Sigmoid colon (tissue), 7 donors: ENCODE data around the gene CC2D2A. TPM values are rescaled to one million over a fixed set of nuclear protein-coding genes. Genes with fewer than 3 reads are reported as not detected.

ENCODE experiments used
- DNase-seq: peaks from one replicate; pipeline ENCODE4 v3.0.0-alpha.2; 2019
- H3K27ac ChIP-seq, 4 donors: fragments of 200-600 bp; sonication (generic); one replicate each; pipeline ENCODE4 v1.5.1; 2016 to 2019; ENCODE audit warnings: mild to moderate bottlenecking in 1 of 4
- H3K27me3 ChIP-seq, 3 donors: fragments of 200-600 bp; sonication (generic); one replicate each; pipeline ENCODE4 v1.5.1; 2019; ENCODE audit warnings: mild to moderate bottlenecking in 1 of 3
- H3K36me3 ChIP-seq, 4 donors: fragments of 200-600 bp; sonication (generic); one replicate each; pipeline ENCODE4 v1.5.1; 2016 to 2019
- H3K4me1 ChIP-seq, 4 donors: fragments of 200-600 bp; sonication (generic); one replicate each; pipeline ENCODE4 v1.5.1; 2017 to 2019
- H3K4me3 ChIP-seq, 4 donors: fragments of 200-600 bp; sonication (generic); one replicate each; pipeline ENCODE4 v1.5.1; 2017 to 2019; ENCODE audit warnings: mild to moderate bottlenecking in 2 of 4, moderate library complexity in 1 of 4
- H3K9me3 ChIP-seq, 4 donors: fragments of 200-600 bp in 3 of 4; sonication (generic) in 3 of 4; one replicate each; pipeline versions ENCODE4 v1.5.1 to v1.6.1; 2013 to 2019
- EP300 ChIP-seq, 4 donors: sonication (generic); formaldehyde crosslinking; IDR thresholded peaks; one replicate each; pipeline ENCODE4 v1.6.1; 2017; ENCODE audit warnings: antibody characterized with exemption in 4 of 4
- POLR2A ChIP-seq, 2 donors: fragments of 450-650 bp; IDR thresholded peaks; one replicate each; pipeline ENCODE4 v1.6.1; 2016; ENCODE audit warnings: antibody characterized with exemption in 2 of 2, mild to moderate bottlenecking in 2 of 2, moderate library complexity in 2 of 2
- POLR2AphosphoS5 ChIP-seq, 4 donors: sonication (generic); formaldehyde crosslinking; IDR thresholded peaks; one replicate each; pipeline ENCODE4 v1.6.1; 2017; ENCODE audit warnings: antibody characterized with exemption in 4 of 4
- WGBS, 2 donors: extraction: QIAGEN DNeasy Blood & Tissue Kit; methylation state at CpG; one replicate each; pipeline ENCODE4 v1.1.7; 2013; 5-methylcytosine and 5-hydroxymethylcytosine counted together
- intact Hi-C: fragments of 100-400 bp; cut with DNase I; formaldehyde crosslinking; loops from one replicate; pipeline ENCODE4 v1.15.1; 2023
- polyA plus RNA-seq, 3 donors: library from polyadenylated mRNA; stranded (reverse); fragments of 200-250 nt; gene quantifications; one replicate each; pipeline ENCODE4 v1.2.3, GENCODE V29; 2013
- total RNA-seq, 4 donors: library from RNA; depleted of rRNA; stranded (reverse); fragments of >200 nt; gene quantifications; one replicate each; pipeline ENCODE4 v1.1.0, GENCODE V29; 2016
- TF ChIP-seq, protein P1 (sequence below), 4 experiments: fragments of 450-650 bp in 3 of 4; fragments of 200-600 bp in 1 of 4; IDR thresholded peaks; one replicate each; pipeline ENCODE4 v1.5.1; 2016 to 2019; ENCODE audit warnings: antibody characterized with exemption in 4 of 4, mild to moderate bottlenecking in 3 of 4, moderate library complexity in 2 of 4
- donor health status: healthy with polysubstance abuse.
- donor health status: Bipolar disorder and iron deficiency.
- donor health status: healthy.

CC2D2A gene
- total and polyA plus RNA-seq, 7 donors: 2.5 to 113 (median 41.0) TPM

DNA sequence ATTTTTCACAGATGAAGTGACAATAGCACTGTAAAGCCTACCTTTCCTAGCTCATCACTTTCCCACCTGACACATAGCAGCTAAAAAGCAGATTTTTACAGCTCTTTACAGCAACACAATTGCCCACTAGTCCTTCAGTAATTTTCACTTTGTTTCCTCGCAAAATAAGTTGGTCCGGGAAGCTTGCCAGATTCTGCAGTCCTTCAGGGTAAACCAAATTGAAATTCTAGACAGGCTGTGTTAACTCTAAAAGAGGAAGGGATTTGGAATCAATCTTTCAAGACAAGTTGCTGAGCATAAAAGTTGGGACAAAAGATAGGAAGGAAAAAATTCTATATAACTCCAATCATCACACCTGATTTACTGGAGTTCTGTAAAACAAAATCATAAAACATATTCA lies 33.2 kb upstream of the CC2D2A start:
- intact Hi-C loops: no loop called here
- Histone ChIP-seq H3K9me3 (no peaks in the 10 kb centered on the region), H3K4me1 (peaks cover 0 to 13% (median 7%) of the 10 kb centered on the region in 4 donors), H3K36me3 (no peaks in the 10 kb centered on the region), H3K27ac (no peak overlapping the region), H3K4me3 (no peak overlapping the region), H3K27me3 (no peaks in the 10 kb centered on the region)
- WGBS, 2 donors: 4 to 25% methylated on average over 2 of the region's 2 CpGs
- DNase-seq: no peak
- TF ChIP-seq POLR2A (IDR thresholded peaks at IDR 0.05) (no peak), POLR2AphosphoS5 (IDR thresholded peaks at IDR 0.05) (no peak), EP300 (IDR thresholded peaks at IDR 0.05) (no peak)
- TF ChIP-seq, protein P1, sequence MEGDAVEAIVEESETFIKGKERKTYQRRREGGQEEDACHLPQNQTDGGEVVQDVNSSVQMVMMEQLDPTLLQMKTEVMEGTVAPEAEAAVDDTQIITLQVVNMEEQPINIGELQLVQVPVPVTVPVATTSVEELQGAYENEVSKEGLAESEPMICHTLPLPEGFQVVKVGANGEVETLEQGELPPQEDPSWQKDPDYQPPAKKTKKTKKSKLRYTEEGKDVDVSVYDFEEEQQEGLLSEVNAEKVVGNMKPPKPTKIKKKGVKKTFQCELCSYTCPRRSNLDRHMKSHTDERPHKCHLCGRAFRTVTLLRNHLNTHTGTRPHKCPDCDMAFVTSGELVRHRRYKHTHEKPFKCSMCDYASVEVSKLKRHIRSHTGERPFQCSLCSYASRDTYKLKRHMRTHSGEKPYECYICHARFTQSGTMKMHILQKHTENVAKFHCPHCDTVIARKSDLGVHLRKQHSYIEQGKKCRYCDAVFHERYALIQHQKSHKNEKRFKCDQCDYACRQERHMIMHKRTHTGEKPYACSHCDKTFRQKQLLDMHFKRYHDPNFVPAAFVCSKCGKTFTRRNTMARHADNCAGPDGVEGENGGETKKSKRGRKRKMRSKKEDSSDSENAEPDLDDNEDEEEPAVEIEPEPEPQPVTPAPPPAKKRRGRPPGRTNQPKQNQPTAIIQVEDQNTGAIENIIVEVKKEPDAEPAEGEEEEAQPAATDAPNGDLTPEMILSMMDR (IDR thresholded peaks at IDR 0.05): no peak

DNA sequence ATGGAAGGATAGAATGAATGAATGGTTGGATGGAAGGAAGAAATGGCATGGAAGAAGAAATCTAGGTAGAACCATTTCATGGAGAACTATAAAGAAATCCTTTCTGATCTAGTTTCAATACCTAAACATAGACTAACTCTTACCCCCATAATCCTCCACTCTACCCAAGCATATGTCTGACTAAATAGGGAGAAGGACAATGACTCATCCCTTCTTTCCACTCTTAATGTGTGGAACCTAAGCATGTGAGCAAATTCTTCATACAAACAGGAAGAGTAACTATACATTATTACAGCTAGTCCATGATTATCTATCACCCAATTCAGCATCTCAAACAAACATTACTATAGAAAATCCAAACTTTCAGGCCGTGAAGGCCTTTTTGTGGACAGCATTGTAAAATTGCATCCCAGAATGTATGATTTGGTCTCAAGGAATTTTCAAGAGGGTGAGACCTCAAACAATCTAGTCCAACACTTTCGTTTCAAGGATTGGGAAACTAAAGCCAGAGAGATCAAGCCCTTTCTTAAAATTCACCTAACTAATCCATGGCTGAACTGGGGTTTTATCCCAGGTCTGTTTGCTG lies 30.6 kb upstream of the CC2D2A start:
- WGBS, 2 donors: 62 to 72% methylated on average over 2 of the region's 2 CpGs
- DNase-seq: no peak
- intact Hi-C loops: no loop called here
- no peak overlapping the region for H3K27ac ChIP-seq
- no peak overlapping the region for H3K4me3 ChIP-seq
- no peaks in the 10 kb centered on the region for H3K27me3 ChIP-seq
- no peaks in the 10 kb centered on the region for H3K9me3 ChIP-seq
- TF ChIP-seq POLR2AphosphoS5 (IDR thresholded peaks at IDR 0.05) (no peak), EP300 (IDR thresholded peaks at IDR 0.05) (no peak), POLR2A (IDR thresholded peaks at IDR 0.05) (no peak)
- TF ChIP-seq, protein P1 (IDR thresholded peaks at IDR 0.05): no peak
- H3K4me1 ChIP-seq: peaks cover 0 to 23% (median 14%) of the 10 kb centered on the region in 4 donors
- H3K36me3 ChIP-seq: peaks cover 0 to 4% (median 0%) of the 10 kb centered on the region in 4 donors

DNA sequence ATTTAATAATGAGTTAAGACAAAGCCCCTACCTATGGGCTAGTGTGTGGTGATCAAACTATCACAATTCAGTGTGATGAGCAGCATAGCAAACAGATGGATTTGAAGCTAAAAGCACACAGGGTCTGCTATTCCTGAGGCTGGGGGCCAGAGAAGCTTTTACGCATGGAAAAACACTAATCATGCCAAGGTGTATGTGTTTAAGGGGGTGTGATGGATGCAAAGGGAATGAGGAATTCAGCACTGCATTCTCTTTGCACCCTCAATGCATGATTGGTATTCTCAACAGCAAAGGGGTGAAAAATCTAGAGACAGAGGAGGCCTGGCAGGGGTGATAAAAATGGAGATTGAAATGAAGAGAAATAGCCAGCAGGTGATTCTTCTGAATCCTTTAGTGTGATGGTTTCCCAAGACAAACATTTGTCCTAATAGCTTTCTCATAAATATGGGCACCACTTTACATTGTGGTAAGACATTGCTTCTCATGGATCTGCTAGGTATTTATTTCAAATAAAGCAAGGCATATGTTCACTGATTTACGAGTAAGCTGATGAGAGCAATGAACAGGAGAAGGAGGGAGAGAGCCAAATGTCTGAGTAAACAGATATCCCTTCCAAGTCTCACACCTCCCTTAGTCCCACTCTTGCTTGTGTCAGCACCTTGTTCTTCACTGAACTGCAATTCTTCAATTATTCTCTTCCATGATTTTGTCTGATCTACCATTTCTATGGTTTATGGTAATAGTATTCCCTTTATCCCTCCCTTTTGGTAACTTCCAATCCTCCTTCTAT lies 26.1 kb upstream of the CC2D2A start:
- no peak for DNase-seq
- no peak for TF ChIP-seq POLR2AphosphoS5 (IDR thresholded peaks at IDR 0.05)
- 76 to 89% methylated on average over 2 of the region's 2 CpGs for WGBS, 2 donors

DNA sequence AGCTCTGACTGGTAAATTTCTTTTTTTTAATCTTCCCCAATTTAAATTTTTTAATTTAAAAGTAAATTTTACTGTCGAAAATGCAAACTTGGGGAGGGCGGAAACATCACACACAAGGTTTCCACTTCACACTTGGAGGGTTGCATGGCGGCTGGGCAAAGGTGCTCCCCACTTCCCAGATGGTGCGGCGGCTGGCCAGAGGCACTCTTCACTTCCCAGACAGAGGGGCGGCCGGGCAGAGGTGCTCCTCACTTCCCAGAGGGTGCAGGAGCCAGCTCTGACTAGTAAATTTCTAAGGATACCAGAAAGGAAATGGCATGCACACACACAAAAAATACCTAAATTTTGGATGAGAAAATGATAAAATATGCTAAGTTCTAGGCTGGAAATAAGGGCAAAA lies 25.4 kb upstream of the CC2D2A start:
- no peak for DNase-seq
- Histone ChIP-seq H3K27ac (no peak overlapping the region), H3K4me3 (no peak overlapping the region), H3K36me3 (peaks cover 0 to 4% (median 0%) of the 10 kb centered on the region in 4 donors), H3K4me1 (peaks cover 0 to 10% (median 8%) of the 10 kb centered on the region in 4 donors), H3K27me3 (no peaks in the 10 kb centered on the region), H3K9me3 (no peaks in the 10 kb centered on the region)
- TF ChIP-seq, protein P1 (IDR thresholded peaks at IDR 0.05): no peak
- TF ChIP-seq POLR2AphosphoS5 (IDR thresholded peaks at IDR 0.05) (no peak), EP300 (IDR thresholded peaks at IDR 0.05) (no peak), POLR2A (IDR thresholded peaks at IDR 0.05) (no peak)
- intact Hi-C loops: no loop called here
- 92 to 94% methylated on average over 7 of the region's 7 CpGs for WGBS, 2 donors

More for the DNA sequence above, 26.1 kb upstream of the CC2D2A start:
- Histone ChIP-seq H3K4me1 (peaks cover 0 to 10% (median 8%) of the 10 kb centered on the region in 4 donors), H3K27ac (no peak overlapping the region), H3K27me3 (no peaks in the 10 kb centered on the region), H3K4me3 (no peak overlapping the region), H3K9me3 (no peaks in the 10 kb centered on the region), H3K36me3 (peaks cover 0 to 4% (median 0%) of the 10 kb centered on the region in 4 donors)
- intact Hi-C loops: no loop called here

DNA sequence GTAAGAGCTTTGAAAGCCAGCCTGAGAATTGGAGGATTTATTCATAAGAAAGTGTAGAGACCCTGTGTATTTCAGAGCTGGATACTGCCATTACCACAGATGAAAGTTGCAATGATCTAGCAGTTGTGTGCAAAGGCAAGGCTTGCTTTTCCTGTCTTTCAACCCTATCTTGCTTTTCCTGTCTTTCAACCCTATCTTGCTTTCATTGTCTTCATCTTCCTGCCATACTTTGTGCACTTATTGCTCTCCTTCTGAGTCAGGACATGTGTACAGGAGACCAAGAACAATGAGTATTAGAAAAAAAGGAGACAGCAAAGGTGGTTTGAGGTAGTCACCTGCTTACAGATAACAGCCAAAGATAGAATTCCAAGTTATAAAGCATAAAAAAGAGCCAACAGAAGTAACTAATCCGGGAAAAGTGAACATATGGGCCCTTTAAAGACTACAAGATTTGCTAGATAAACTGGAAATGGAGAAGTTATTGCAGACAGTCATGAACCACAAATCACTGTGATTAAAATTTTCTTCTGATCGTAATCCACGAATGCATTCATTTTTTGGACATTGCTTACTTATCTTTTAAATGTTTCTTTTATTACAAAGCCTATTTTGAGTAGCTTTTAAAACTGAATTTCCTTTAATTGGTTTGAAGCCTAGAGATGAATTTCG lies 24.7 kb upstream of the CC2D2A start:
- intact Hi-C loops: no loop called here
- DNase-seq: no peak
- Histone ChIP-seq H3K9me3 (no peaks in the 10 kb centered on the region), H3K27me3 (no peaks in the 10 kb centered on the region), H3K27ac (no peak overlapping the region), H3K4me1 (peaks cover 0 to 10% (median 8%) of the 10 kb centered on the region in 4 donors), H3K4me3 (no peak overlapping the region), H3K36me3 (peaks cover 0 to 4% (median 0%) of the 10 kb centered on the region in 4 donors)
- TF ChIP-seq EP300 (IDR thresholded peaks at IDR 0.05) (no peak), POLR2AphosphoS5 (IDR thresholded peaks at IDR 0.05) (no peak), POLR2A (IDR thresholded peaks at IDR 0.05) (no peak)
- TF ChIP-seq, protein P1 (IDR thresholded peaks at IDR 0.05): no peak
- 46 to 54% methylated on average over 4 of the region's 4 CpGs for WGBS, 2 donors
